Ishikawa (cell line): ENCODE results near the gene RBBP6.

Source experiments
- CEBPB ChIP-seq: IDR thresholded peaks from 2 replicates; pipeline ENCODE4 v1.6.1; 2012
- CREB1 ChIP-seq: IDR thresholded peaks from 2 replicates; pipeline ENCODE4 v1.6.1; 2012; ENCODE audit warnings: low read depth
- EGR1 ChIP-seq: IDR thresholded peaks from 2 replicates; pipeline ENCODE4 v1.6.1; 2012
- EP300 ChIP-seq: IDR thresholded peaks from 2 replicates; pipeline ENCODE4 v1.6.1; 2012; ENCODE audit warnings: borderline replicate concordance
- FOXM1 ChIP-seq: IDR thresholded peaks from 2 replicates; pipeline ENCODE4 v1.6.1; 2012; ENCODE audit warnings: low read depth, borderline replicate concordance
- MAX ChIP-seq: IDR thresholded peaks from 2 replicates; pipeline ENCODE4 v1.6.1; 2012
- NFIC ChIP-seq: IDR thresholded peaks from 2 replicates; pipeline ENCODE4 v1.6.1; 2012
- RAD21 ChIP-seq: IDR thresholded peaks from 2 replicates; pipeline ENCODE4 v1.6.1; 2012; ENCODE audit warnings: low read depth
- REST ChIP-seq: IDR thresholded peaks from 2 replicates; pipeline ENCODE4 v1.6.1; 2012; ENCODE audit warnings: low read depth, mild to moderate bottlenecking
- TAF1 ChIP-seq: IDR thresholded peaks from 2 replicates; pipeline ENCODE4 v1.6.1; 2012; ENCODE audit warnings: low read depth, mild to moderate bottlenecking
- TCF12 ChIP-seq: IDR thresholded peaks from 2 replicates; pipeline ENCODE4 v1.6.1; 2012; ENCODE audit warnings: low read depth
- TEAD4 ChIP-seq: IDR thresholded peaks from 2 replicates; pipeline ENCODE4 v1.6.1; 2012
- USF1 ChIP-seq: IDR thresholded peaks from 2 replicates; pipeline ENCODE4 v1.6.1; 2012
- ZBTB7A ChIP-seq: IDR thresholded peaks from 2 replicates; pipeline ENCODE4 v1.6.1; 2012; ENCODE audit warnings: low read depth

DNA sequence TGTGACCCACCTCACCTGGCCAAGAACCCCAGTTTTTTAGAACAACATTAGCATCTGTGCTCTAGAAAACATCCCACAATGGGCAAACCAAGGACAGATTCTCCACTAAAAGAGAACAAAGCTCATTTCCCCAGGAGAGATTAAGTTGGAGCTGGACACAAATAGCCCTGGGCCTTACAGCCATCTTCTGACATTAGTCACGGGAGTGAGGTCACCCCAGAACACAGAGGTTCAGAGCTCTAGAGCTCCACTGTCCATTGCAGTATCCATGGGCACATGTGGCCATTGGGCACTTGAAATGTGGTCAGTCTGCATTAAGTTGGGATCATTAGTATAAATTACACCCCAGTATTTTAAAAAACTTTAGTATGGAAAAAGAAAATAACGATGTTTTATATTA lies 47.6 kb upstream of the RBBP6 start:
- no peak for TF ChIP-seq TAF1
- no peak for TF ChIP-seq EGR1
- no peak for TF ChIP-seq EP300
- TF ChIP-seq MAX, result no peak
- no peak for TF ChIP-seq REST
- TF ChIP-seq RAD21, result no peak
- no peak for TF ChIP-seq FOXM1
- TF ChIP-seq ZBTB7A, result no peak
- TF ChIP-seq TCF12, result no peak
- no peak for TF ChIP-seq NFIC
- TF ChIP-seq USF1, result no peak
- no peak for TF ChIP-seq CEBPB
- no peak for TF ChIP-seq TEAD4
- TF ChIP-seq CREB1, result no peak
